GM06990 (cell line): ENCODE results near the gene AGBL3.
A peak's percentile ranks its signal among the peaks of the same experiment; 100 is the strongest.

ENCODE experiments used
- DNase-seq: peaks from one replicate; pipeline ENCODE4 v3.0.0-alpha.2; 2011; ENCODE audit not compliant: insufficient read length; ENCODE audit errors: extremely low read depth
- H3K27me3 ChIP-seq: replicated peaks from 2 replicates; pipeline ENCODE4 v1.6.0; 2011; ENCODE audit warnings: low read length; ENCODE audit not compliant: control insufficient read depth, insufficient read depth
- H3K36me3 ChIP-seq: 2 replicates; pipeline ENCODE4 v1.5.1; 2011; ENCODE audit warnings: low read length; ENCODE audit not compliant: control insufficient read depth, insufficient read depth
- H3K4me3 ChIP-seq: replicated peaks from 2 replicates; pipeline ENCODE4 v1.5.1; 2011; ENCODE audit warnings: low read depth, mild to moderate bottlenecking, control low read depth, low read length
- TF ChIP-seq, protein P1 (sequence below): IDR thresholded peaks from 2 replicates; pipeline ENCODE4 v1.5.1; 2011; ENCODE audit warnings: low read length, control low read depth, mild to moderate bottlenecking, inconsistent platforms; ENCODE audit not compliant: insufficient read depth, poor library complexity, severe bottlenecking

AGBL3 gene

DNA sequence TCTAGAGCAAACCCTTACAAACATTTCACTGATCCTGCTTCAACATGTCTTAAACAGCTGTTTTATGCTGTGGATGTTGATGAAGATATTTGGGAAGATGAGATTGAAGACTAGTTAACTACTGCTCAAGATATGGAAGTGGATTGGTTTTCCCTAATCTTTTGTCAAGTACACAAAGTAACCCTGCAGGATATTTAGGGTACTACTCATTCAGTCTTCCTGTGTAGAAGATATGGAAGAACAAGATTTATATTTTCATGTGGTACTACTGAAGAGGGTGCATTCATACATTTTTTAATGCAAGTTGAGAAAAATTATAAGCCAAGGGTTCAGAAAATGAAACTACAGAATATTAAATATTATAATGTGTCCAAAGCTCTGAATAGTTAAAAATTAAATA is 143.3 kb downstream of the AGBL3 start:
- TF ChIP-seq, protein P1, sequence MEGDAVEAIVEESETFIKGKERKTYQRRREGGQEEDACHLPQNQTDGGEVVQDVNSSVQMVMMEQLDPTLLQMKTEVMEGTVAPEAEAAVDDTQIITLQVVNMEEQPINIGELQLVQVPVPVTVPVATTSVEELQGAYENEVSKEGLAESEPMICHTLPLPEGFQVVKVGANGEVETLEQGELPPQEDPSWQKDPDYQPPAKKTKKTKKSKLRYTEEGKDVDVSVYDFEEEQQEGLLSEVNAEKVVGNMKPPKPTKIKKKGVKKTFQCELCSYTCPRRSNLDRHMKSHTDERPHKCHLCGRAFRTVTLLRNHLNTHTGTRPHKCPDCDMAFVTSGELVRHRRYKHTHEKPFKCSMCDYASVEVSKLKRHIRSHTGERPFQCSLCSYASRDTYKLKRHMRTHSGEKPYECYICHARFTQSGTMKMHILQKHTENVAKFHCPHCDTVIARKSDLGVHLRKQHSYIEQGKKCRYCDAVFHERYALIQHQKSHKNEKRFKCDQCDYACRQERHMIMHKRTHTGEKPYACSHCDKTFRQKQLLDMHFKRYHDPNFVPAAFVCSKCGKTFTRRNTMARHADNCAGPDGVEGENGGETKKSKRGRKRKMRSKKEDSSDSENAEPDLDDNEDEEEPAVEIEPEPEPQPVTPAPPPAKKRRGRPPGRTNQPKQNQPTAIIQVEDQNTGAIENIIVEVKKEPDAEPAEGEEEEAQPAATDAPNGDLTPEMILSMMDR: no peak
- no peaks in the 10 kb centered on the region for H3K27me3 ChIP-seq
- H3K36me3 ChIP-seq: no peaks in the 10 kb centered on the region
- H3K4me3 ChIP-seq: no peak overlapping the region
- DNase-seq: no peak

DNA sequence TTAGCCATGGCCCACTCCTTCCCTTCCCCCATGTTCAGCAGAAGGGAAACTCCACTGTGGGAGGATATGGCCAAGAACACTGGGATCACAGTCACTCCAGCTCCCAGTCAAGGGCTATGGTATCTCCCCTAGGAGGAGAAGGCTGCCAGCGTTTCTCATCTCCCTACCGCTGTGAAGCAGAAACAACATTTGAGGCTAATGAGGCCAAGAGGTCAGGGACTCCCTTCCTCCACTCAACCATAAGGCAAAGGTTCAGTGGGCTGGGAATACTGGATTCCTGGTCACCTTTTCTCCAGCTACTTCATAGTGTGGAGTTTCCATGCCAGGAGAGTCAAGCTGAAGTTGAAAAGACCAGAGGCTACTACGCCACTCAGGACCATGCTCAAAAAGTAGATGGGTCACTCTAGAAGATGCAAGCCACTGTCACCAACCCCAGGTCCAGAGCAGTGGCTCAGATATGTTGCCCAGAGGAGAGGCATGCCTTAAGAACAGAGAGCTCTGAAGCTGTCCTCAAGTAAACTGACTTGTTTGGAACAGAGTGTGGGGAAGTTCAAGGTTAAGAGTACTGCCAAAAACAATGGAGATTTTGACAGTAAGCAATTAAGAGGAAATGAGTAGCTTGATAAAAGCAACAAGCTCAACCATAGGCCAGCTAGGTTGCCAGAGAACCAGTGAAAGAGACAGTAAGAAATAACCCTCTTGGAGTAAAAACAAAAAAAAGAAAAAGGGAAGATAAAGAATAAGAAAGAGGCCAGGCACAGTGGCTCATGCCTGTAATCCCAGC is 157.8 kb downstream of the AGBL3 start:
- Histone ChIP-seq H3K4me3 (no peak overlapping the region), H3K36me3 (no peaks in the 10 kb centered on the region), H3K27me3 (no peaks in the 10 kb centered on the region)
- TF ChIP-seq, protein P1: no peak
- DNase-seq: no peak

DNA sequence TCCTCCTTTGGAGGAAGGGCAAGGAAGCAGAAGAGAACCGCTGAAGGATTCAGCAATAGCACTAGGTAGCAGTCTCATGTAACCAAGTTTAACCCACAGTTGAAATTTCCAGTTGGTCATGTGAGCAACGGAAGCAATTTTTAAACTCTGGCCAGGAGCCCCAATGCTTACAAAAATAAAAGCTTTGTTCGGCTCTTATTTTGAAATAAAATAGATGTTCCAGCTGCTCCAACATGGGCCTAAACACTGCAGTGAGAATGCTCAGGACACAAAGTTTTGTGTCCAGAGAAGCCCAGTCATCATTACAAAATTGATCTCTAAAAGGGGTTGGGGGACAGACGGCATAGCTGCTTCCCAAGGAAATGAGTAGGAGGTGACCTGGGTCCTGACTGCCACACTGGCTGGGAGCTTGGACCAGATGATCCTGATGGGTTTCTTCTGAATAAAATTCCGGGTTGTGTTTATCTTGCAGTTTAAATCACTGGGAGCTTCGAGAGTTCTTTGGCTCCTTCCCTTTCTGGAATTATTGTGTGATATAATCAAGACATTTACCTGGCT is 161.1 kb downstream of the AGBL3 start:
- H3K36me3 ChIP-seq: no peaks in the 10 kb centered on the region
- no peaks in the 10 kb centered on the region for H3K27me3 ChIP-seq
- H3K4me3 ChIP-seq: peak overlapping the region; percentile 67
- DNase-seq: no peak
- TF ChIP-seq, protein P1: no peak

DNA sequence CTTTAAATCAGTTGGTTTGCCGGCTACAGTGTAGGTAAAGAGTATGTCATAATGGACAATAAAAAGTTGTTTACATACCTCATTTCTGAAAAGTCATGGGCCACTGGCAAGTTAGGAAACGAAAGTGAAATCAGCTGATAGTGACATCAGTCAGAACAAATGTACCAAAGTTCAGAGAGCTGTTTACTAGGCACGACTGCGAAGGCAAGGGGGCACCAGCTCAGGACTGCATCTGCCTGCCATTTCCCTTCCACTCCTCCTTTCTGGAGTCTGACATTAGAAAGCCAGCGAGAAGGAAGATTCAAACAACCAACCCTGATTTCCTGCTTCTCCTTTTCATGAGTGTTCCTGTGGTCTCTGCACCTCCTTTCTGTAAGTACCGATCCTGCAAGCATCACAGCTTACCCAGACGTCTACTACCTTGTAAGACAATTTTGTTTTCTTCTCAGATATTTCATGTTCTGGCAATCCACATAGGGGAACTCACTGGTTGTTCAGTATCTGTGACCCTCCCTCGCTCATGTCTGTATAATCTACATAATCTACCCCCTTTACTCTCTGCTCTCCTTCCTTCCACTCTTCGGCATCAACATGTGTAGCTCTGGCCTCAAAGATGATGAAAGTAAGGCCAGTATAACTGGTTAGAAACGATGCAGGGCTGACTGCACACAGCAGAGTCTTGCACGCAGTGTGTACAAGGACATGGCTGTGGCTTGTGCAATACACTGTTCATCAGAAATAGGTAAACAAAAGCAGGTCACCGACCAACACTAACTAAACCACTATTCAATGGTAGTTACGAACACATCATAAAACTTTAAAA is 161.8 kb downstream of the AGBL3 start, which contains the start of gene TMEM140:
Gene TMEM140 (plus strand): TSS at position 174 of the 823 bp plus-strand sequence. CDS start 16,370 bp downstream, outside the sequence.
- DNase-seq: peak; percentile 68
- Histone ChIP-seq H3K36me3 (no peaks in the 10 kb centered on the region), H3K27me3 (no peaks in the 10 kb centered on the region), H3K4me3 (peak within 1 kb of the TSS; percentile 67)
- TF ChIP-seq, protein P1: no peak

DNA sequence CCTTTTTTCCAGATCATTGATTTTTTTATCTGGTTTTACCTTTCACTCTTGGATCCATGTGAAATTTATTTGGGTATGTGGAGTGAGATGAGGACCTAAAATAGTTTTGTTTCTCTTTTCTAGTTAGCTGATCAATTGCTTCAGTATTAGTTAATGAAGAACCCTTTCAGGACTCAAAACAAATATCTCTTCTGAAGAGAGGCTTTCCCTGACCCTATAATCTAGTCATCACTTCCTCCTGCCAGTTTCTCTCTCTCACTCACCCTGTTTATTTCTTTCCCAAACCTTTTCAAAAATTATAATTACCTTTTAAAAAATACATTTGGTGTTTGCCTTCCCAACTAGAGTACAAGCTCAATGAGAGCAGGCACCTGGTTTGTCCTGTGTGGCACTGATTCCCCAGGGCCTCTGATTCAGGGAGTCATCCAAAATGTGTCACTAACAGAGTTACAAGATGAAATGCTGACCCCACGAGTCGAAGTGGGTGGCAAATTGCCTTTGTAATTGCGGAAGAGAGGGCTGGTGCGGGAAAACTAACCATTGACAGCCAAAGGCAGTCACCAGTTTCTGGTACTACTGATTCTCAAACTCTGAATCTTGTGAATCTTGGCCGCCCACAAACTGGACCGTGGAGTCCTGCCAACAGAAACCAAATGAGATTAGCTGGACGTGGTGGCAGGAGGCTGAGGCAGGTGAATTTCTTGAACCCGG is 163.9 kb downstream of the AGBL3 start:
- TF ChIP-seq, protein P1: no peak
- no peaks in the 10 kb centered on the region for H3K27me3 ChIP-seq
- no peak for DNase-seq
- no peaks in the 10 kb centered on the region for H3K36me3 ChIP-seq
- peak overlapping the region; percentile 67 for H3K4me3 ChIP-seq
